Right renal pelvis (tissue), 4 donors: Measurements from ENCODE around the gene DENND5A. TPM values are rescaled to one million over a fixed set of nuclear protein-coding genes. Genes with fewer than 3 reads are reported as not detected.
"Not testable (repeated sequence)": the region's sequence is repeated elsewhere in the genome, so short reads cannot be mapped to it uniquely, and the experiment has no call there.

Source experiments
- DNase-seq, 4 donors: peaks; one replicate each; pipeline ENCODE4 v3.0.0-alpha.2; 2013; ENCODE audit warnings: low read depth in 4 of 4, low spot score in 3 of 4, missing footprints in 1 of 4
- polyA plus RNA-seq, 4 donors: library from polyadenylated mRNA; unstranded; fragments of 120-200 nt; gene quantifications; one replicate each; pipeline ENCODE4 v1.2.1, GENCODE V29; 2013; ENCODE audit not compliant: insufficient read length in 4 of 4

DENND5A gene
- polyA plus RNA-seq, 4 donors: 77.7 to 95.5 (median 90.0) TPM

DNA sequence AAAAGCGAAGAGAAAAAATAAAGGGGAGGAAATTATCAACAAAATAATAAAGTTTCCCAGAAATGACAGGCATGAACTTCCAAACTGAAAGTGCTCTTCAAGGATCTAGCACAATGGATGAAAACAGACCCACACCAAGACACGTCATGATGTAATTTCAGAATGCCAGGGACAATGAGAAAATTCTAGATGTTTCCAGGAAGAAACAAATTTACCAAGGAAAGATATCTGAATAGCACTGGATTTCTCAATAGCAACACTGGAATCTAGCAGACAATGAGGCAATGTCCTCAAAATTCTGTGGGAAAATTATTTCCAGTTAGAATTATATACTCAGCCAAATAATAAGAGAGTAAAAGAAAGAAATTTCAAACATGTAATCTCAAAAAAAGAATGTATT lies 46.0 kb downstream of the DENND5A start:
- no peak for DNase-seq

DNA sequence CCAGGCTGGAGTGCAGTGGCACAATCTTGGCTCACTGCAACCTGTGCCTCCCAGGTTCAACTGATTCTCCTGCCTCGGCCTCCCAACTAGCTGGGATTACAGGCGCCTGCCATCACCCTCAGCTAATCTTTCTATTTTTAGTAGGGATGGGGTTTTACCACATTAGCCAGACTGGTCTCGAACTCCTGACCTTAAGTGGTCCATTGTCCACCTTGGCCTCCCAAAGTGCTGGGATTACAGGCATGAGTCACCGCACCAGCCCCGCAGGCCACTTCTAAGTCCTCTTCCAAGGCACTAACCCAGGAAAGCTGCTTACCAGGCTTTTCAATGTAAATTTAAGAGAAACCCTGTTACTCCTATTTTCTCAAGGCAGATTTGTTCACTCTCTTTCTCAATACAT lies 50.4 kb downstream of the DENND5A start:
- DNase-seq: no peak

DNA sequence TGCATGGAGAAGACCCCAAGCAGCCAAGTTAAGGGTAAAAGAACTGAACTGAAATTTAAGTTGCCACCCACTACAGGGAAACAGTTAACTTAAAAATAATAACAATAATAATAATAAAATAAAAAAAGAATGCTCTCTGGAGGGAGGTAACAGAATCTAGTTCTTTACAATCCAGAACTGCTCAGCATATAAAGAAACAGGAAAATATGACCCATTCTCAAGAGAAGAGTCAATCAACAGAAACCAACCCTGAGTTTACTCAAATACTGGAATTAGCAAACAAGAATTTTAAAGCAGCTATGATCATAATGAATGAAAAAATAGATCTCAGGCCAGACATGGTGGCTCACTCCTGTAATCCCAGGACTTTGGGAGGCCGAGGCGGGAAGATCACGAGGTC lies 53.8 kb downstream of the DENND5A start:
- no peak for DNase-seq

DNA sequence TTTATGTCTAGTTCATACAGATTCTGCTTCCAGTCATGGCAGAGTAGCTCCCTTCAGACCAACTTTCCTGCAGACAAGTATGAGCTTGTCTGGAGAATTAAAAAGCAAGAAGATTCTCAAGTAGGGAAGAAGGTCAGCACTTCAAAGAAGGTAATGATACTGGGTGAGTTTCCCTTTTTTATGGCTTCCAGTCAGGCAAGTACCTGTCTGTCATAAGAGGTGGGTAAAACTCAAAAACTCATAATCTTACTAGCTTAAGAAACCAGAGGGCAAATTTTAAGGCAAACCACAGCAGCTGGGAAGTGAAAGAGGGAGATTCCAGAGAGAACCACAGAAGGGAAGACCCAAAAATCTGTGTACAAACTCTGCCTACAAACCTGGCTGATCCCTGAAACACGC lies 54.2 kb downstream of the DENND5A start:
- no peak for DNase-seq

DNA sequence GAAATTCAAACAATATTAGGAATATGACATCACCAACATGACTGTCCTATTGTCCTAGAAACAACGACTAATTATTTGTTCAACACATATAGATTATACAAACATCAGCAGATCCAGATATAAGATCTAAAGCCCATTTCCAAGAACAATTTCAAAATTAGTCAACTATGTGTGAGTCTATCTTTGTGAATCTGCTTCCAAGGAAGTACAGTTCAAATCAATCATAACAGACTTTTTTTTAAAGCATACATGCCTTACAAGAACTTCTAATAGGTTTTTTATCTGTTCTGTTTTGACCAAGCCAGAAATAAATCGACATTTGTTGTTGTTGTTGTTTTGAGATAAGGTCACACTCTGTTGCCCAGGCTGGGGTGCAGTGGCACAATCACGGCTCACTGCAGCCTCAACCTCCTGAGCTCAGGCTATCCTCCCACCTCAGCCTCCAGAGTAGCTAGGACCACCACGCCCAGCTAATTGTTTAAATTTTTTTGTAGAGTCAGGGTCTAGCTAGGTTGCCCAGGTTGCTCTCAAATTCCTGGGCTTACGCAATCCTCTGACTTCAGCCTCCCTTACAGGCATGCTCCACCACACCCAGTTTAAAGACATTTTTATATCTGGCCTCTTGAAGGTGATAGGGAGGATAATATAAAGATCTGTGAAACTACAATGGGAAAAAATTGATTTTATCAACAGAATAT lies 54.8 kb downstream of the DENND5A start:
- DNase-seq: no peak

DNA sequence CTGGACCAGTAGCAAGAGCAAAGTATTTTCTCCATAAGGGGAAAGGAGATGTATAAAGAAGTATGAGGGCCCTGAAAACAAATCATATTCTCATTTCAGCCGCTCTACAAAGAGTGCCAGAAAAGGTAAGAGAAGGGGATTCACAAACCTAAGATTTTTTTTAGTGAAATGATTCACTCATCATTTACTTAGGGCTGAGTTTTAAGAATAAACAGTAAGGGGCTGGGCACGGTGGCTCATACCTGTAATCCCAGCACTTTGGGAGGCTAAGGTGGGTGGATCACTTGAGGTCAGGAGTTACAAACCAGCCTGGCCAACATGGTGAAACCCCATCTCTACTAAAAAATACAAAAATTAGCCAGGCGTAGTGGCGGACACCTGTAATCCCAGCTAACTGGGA lies 55.5 kb downstream of the DENND5A start:
- DNase-seq: not testable (repeated sequence)

DNA sequence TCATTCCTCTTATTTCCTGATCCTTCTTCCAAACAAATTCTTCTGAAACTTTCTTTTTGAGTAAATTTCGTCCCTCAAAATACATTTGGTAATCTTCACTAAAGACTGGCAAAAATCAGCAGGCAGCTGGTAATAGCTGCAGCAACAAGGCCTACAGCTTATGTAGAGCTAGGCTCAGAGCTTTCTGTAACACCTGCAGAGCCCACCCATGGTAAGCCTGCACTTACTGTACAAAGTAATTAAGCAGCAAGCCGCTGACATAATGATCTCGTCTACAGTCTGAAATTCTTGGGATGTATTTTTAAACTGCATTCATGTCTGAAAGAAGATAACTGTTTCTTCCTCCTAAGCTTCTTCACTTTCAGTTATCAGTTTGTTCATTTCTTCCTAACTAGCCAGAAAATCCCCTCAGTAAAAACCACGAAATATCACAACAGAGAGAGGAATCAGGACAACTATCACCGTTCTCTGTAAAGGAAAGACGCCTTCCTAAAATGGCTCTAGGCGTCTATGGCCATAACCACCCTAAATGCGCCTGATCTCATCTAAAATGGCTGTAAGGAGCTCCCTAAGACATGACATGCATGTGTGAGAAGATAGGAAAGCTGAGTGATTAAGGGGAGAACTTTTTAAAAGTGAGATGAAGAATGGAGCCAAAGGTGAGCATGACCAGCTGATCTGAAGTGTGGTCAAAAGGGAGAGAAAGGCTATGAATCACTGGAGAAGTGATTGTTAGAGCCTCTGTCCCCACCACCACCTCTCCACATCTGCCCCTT lies 56.2 kb downstream of the DENND5A start:
- DNase-seq: no peak

DNA sequence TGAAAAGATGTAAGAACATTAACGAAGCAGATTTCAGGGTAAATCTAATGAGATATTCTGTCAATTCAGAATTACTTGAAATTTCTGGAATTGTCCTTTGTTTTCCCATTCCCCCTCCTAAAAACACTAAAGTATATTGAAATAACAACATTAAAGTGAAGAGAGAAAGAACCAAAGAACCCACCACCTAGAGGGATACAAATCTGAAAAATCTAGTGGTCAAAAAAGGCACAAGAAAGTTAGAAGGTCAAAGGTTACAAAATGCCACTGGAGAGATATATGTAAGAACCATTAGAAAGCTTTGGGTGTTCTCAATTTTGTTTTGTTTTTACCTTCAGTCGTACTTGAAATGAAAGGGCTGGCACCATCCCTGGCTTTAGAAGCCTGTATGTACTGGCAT lies 57.9 kb downstream of the DENND5A start:
- no peak for DNase-seq

DNA sequence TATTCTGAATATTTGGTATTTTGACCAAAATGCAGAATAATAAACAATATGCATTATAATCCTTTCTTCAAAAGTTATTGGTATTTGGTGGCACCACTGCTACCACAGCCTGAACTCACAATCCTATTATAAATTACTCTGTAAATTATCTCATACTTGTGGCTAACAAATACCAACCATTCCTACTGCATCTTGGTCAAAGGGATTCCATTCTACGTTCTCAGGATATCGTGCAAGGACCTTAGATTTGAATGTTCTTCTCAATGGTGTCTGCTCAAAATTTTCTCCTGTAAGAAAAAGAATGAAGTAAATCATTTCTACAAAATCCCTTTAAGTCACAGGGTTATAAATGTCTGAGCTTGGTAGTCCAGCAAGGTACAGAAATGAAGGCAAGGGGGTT lies 58.7 kb downstream of the DENND5A start:
- DNase-seq: no peak

DNA sequence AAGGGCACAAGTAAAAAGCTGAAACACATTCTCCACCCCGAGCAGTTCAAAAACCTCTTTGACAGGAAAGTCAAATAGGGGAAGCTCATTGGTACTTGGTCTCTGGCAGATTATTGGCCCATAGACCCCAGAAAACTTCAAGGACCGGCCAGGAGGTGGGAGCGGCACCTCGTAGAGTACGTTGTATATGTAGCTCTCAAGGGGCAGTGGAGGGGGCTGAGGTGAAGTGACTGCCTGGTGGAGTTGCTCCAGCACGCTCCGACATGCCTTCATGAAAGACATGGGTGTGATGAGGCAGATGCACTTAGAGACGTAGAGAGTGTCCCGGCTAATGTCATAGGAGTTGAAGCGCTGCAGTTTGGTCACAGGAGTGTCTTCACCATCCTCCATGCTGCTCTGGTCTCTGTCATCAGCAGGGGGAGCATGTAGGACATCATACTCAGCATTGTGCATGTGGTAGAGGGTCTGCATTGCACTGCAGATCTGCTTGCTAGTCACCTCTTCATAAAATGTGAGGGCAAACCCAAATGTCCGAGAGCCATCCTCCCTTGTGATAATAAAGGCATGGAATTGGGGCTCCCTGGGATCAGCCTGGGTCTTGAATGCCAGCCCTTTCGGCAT lies 61.3 kb downstream of the DENND5A start:
- DNase-seq: peak in 3 of 4 donors; percentile 5 to 7 (median 6)

DNA sequence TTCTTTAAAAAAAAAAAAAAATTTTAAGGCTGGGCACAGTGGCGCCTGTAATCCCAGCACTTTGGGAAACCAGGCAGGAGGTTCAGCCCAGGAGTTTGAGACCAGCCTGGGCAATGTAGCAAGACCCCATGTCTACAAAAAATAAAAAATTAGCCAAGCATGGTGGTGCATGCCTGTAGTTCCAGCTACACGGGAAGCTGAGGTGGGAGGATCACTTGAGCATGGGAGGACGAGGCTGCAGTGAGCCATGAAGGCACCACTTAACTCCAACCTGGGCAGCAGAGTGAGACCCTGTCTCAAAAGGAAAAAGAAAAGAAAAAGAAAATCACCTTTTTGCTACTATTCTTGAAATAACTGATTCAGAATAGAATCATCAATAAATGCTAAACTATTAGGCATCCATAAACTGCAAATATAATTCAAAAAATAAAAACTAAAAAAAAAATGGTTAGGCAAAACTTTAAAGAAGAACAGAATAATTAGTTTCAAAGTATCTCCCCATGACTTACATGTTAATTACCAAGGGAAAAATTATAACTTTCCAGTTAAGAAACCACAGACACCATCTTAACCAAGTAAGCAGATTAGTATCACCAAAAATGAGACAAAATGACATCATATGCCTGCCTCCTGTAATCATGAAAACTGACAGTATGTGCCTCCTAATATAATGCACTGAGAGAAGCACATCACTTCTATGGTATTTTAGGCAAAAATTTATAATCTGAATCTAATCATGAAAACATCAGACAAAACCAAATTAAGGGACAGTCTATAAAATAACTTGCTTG lies 63.6 kb downstream of the DENND5A start:
- no peak for DNase-seq

DNA sequence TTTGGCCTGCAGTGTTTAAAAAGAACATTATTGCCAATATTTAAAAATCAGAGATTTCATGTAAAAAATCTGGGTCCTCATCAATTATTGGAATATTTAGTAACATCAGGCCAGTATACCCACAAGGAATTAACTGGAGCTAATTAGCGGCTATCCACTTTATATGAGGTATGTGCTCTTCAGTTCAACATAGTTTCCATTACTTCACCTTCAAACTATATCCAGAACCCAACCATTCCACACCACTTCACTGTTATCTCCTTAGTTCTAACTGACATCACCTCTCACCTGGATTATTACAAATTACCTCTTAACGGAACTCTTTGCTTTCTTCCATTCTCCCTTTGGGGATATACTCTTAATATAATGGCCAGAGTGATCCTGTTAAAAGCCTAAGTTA lies 64.7 kb downstream of the DENND5A start:
- no peak for DNase-seq

DNA sequence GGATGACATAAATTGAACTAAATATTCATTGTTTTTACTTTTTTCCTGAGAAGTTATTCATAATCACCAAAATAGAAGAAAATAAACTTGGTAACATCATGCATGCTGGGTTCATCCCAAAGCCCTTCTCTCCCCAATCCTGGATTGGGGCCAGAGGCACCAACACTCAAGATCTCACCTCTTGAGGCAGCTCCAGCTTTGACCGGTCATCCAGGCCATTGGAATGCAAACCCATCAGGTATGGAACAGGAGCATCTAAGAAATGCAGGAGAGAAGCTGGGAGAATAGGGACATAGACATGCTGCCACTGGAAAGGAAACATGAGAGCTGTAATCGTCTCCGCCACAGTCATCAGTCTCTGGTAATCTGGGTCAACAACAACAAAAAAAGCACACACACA lies 71.8 kb downstream of the DENND5A start:
- DNase-seq: no peak

DNA sequence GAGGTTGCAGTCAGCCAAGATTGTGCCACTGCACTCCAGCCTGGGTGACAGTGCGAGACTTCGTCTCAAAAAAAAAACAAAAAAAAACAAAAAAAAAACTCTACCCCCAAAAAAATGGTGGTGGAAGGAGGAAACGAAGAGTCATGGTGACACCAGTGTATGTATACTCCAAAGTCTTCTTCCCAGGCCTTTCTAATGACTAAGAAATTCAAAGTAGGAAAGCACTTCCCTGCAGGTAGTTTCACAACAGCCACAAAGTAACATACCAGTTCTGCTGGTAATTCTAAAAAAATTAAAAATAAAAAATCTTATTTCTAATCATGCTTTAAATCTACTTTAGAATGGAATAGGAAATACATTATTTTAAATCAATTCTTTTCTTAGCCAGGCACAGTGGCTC lies 72.6 kb downstream of the DENND5A start:
- no peak for DNase-seq

DNA sequence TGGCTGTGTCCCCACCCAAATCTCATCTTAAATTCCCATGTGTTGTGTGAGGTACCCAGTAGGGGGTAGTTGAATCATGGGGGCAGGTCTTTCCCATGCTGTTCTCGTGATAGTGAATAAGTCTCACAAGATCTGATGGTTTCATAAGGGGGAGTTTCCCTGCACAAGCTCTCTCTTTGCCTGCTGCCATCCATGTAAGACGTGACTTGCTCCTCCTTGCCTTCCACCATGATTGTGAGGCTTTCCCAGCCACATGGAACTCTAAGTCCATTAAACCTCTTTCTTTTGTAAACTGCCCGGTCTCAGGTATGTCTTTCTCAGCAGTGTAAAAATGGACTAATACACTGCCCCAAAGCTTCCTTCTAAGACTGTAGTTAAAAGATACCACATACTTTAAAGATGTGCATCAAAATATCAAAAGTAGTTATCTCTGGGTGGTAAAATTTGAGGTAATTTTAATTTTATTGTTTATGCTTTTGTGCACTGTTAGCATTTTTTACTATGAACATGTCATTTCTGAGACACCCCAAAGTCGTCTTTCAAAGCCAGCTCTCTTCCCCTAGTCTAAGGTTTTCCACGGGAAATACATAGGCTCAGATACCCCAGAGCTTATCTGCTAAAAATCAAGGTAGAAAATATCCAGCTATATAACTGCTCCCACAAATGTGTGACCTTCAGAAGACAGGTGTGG lies 74.7 kb downstream of the DENND5A start:
- DNase-seq: not testable (repeated sequence)

DNA sequence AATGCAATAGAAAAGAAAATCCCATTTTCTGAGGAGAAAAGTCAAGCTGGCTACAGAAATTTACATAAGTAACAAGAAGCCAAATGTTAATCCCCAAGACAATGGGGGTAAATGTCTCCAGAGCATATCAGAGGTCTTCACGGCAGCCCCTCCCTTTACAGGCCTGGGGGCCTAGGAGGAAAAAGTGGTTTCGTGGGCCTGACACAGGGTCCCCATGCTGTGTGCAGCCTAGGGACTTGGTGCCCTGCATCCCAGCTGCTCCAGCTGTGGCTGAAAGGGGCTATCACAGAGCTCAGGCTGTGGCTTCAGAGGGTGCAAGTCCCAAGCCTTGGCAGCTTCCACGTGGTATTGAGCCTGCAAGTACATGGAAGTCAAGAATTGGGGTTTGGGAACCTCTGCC lies 76.3 kb downstream of the DENND5A start:
- DNase-seq: not testable (repeated sequence)

DNA sequence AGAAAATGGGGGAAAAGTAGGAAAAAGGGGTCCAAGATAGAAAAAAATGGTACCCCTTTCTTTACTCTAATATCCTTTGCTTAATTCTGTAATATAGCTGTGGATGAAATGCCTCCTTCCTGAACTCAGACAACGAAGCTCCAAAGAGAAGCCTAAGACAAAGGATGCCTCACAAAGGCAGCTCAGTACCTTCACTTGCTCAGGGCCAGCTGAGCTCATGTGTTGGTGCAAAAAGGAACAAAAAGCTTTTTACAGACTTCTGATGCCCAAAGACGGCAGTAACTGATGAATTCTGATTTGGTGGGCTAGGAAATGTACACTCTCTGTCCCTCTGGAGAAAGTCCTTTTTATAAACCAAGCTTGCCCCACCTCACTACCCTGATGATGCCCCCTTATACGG lies 77.5 kb downstream of the DENND5A start:
- no peak for DNase-seq

DNA sequence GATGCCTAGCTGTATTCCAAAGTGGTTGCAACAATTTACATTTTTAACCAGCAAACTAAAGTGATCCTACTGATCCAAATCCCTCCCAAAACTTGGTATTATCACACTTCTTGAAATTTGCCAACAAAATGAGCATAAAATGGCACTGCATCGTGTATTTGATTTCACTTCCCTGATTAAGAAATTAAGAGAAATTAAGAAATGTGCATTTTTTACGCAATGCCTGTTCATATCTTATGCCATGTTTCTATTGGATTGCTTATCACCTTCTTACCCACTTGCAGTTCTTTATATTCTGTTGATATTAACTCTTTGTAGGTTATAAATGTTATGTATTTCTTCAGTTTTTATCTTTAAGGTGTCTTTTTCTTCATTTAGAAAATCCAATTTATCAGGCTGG lies 80.6 kb downstream of the DENND5A start:
- DNase-seq: no peak

DNA sequence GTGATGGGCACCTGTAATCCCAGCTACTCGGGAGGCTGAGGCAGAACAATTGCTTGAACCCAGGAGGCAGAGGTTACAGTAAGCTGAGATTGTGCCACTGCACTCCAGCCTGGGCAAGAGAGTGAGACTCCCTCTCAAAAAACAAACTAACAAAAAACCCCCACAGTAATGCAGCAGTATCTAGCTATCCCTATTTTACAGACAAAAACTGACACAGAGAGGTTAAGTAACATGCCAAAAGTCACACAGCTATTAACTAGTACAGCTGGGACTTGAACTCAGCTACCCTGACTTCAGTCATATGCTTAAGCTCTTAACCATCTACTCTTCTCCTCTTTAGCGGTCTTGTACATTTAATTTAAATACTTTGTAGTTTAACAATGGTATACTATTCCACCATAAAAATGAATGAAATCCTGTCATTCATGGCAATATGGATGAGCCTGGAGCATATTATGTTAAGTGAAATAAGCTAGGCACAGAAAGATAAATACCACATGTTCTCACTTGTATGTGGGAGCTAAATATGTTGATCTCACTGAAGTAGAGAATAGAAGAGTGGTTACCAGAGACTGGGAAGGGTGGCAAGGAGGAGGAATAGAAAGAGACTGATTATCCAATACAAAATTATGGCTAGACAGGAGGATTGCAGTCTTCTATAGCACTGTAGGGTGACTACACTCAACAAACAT lies 82.8 kb downstream of the DENND5A start:
- DNase-seq: no peak

DNA sequence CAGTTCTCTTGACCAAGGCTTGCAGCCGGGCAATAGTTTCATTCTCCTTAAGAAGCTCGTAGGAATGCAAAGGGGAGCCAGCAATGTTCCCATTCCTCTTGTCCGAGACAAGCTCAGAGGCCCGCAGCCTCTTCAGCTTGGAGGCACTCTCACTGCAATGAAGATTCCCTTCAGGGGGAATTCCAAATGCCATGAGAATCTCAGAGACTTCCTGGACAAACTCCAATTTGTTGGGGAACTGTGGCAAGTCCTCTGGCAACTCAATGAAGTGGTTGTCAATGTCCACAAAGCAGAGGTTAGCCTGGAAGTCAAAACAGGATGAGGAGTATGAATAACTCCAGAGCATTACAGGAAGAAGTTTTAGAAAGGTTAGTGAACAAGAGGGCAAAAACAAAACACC lies 84.4 kb downstream of the DENND5A start:
- DNase-seq: no peak
